ENCODE measurements around the gene HJURP. TPM values are rescaled to one million over a fixed set of nuclear protein-coding genes. Genes with fewer than 3 reads are reported as not detected.

HJURP gene
- total RNA-seq, 1 donor from 2014 or later, result 19.4 TPM

DNA sequence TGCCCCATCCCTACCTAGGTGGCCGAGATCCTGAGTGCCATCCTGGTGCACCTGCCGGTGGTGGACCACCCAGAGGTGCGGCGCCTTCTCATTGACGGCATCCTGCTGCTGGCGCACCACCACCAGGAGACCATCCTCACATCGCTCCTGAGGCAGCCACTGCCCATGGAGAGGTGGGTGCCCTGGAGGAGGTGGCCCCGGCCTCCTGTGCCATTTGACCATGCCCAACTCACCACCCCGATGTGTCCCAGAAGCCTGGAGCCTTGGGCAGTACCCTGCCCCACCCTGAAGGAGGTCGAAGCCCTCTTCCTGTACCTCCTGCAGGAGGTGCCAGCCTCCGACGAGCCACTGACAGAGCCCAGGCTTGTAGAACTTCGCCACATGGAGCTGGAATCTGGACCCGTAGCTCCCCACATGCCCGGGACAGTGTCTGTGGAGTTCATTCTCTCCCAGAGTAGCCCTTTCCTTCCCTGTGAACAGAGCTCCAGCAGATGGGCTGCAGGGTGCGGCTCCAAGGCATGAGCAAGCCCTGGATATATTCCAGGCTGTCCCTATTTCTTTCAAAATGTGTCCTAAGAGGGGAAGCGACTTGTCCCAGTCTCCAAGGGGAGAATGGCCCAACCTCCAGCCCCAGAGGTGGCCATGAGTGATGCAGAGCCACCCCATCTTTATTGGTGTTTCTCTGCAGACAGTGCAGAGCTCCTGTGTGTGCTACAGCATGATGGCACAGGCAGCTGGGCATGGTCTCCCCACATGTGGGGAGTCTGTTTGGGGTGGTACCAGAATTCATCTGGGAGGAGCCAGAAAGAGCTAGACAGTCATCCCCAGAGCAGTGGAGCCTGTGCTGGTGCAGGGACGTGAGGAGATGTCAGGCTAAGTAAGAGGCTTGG, 34.2 kb downstream of the HJURP start:
- H3K4me1 Mint-ChIP-seq, result peaks cover 18% of the 10 kb centered on the region
- H3K36me3 Mint-ChIP-seq, result peaks cover 3% of the 10 kb centered on the region
- peaks cover 14% of the 10 kb centered on the region for H3K9me3 Mint-ChIP-seq
- TF ChIP-seq, protein P1, sequence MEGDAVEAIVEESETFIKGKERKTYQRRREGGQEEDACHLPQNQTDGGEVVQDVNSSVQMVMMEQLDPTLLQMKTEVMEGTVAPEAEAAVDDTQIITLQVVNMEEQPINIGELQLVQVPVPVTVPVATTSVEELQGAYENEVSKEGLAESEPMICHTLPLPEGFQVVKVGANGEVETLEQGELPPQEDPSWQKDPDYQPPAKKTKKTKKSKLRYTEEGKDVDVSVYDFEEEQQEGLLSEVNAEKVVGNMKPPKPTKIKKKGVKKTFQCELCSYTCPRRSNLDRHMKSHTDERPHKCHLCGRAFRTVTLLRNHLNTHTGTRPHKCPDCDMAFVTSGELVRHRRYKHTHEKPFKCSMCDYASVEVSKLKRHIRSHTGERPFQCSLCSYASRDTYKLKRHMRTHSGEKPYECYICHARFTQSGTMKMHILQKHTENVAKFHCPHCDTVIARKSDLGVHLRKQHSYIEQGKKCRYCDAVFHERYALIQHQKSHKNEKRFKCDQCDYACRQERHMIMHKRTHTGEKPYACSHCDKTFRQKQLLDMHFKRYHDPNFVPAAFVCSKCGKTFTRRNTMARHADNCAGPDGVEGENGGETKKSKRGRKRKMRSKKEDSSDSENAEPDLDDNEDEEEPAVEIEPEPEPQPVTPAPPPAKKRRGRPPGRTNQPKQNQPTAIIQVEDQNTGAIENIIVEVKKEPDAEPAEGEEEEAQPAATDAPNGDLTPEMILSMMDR (IDR thresholded peaks at IDR 0.05; ENCODE audit: unreplicated experiment), result no peak
- DNase-seq (ENCODE audit: low spot score in 2 of 2, unreplicated experiment in 2 of 2), result peak in 1 of 2 experiments; percentile 29
- no peak overlapping the region for H3K4me3 Mint-ChIP-seq
- H3K27ac Mint-ChIP-seq, result no peak overlapping the region
- peaks cover 7% of the 10 kb centered on the region for H3K27me3 Mint-ChIP-seq (ENCODE audit: low read depth)

DNA sequence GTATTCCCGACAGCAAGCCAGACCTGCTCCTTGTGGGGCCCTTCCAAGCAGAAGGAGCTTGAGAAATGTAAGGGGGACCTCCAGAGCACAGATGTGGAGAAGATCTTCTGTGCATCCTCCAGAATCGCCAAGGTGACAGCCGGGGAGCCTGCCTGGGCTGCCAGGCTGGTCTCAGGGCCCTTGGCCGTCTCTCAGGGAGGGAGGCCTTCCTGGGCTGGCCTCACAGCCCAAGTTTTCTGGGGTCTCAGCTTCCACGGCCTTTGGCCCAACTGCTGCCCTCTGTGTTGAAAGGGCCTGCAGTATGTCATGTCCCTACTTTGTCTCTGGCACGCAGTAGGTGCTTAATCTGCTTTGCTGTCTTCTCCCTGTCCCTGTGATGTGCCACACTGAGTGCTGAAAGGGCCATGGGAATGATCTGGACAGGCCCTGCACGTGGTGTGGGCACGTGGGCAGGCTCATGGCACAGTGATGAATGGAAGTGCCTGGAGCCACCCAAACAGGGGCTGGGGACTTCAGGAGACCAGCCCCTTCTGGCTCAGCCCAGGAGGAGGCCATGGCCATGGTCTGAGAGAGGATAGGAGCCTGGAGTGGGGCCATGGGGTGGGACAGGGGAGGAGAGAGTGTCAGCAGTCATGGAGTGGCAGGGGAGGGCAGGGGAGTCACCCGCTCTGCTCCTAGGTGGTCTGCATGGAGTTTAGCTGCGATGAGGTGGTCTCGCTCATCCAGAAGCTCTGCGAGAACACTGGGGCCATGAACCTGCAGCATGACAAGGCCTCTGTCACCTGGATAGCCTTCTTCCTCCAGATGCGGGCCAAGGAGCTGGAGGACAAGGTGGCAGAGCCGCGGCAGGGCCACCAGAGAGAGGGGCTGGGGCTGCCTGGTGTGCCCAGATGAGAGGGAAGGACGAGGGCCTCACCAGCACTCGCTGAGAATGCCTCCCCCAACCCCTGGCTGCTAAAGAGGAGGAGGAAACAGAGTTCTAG, 35.4 kb downstream of the HJURP start:
- Mint-ChIP-seq H3K27me3 (ENCODE audit: low read depth) (peaks cover 7% of the 10 kb centered on the region), H3K27ac (no peak overlapping the region), H3K4me3 (no peak overlapping the region), H3K36me3 (peaks cover 3% of the 10 kb centered on the region), H3K9me3 (peaks cover 15% of the 10 kb centered on the region), H3K4me1 (peaks cover 18% of the 10 kb centered on the region)
- DNase-seq (ENCODE audit: low spot score in 2 of 2, unreplicated experiment in 2 of 2), result peak in 1 of 2 experiments; percentile 21
- TF ChIP-seq, protein P1 (IDR thresholded peaks at IDR 0.05; ENCODE audit: unreplicated experiment), result no peak

DNA sequence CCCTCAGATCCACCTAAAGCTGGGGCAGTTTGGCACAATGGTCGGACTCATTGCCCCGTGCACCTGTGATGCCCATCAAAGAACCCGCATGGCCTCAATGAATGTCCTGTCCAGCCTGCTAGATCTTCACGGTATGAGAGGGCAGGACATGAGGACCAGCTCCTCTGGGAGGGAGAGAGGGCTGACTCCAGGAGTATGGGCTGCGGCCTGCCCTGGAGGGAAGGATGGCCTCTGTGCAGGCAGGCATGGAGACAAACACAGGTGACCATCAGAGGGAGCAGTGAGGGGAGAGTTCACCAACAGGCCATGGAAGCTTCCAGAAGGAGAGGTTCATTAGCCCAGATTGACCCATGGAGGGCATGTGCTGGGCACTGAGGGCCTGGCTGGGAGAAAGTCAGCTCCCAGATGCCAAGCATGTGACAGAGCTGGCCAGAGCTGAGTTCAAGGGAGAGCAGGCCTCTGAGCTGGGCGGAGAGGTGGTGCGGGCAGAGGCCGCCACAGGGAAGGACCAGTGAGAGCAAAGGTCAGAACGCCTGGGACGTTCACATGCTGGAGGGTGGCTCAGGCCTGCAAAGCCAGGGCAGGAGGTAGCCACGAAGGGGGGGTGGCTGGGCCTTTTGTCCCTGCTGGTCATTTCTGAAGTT, 36.2 kb downstream of the HJURP start:
- Mint-ChIP-seq H3K36me3 (peaks cover 3% of the 10 kb centered on the region), H3K9me3 (peaks cover 15% of the 10 kb centered on the region), H3K4me1 (peaks cover 18% of the 10 kb centered on the region), H3K4me3 (no peak overlapping the region), H3K27me3 (ENCODE audit: low read depth) (peaks cover 7% of the 10 kb centered on the region), H3K27ac (no peak overlapping the region)
- DNase-seq (ENCODE audit: low spot score in 2 of 2, unreplicated experiment in 2 of 2), result peak in 1 of 2 experiments; percentile 24
- TF ChIP-seq, protein P1 (IDR thresholded peaks at IDR 0.05; ENCODE audit: unreplicated experiment), result no peak

DNA sequence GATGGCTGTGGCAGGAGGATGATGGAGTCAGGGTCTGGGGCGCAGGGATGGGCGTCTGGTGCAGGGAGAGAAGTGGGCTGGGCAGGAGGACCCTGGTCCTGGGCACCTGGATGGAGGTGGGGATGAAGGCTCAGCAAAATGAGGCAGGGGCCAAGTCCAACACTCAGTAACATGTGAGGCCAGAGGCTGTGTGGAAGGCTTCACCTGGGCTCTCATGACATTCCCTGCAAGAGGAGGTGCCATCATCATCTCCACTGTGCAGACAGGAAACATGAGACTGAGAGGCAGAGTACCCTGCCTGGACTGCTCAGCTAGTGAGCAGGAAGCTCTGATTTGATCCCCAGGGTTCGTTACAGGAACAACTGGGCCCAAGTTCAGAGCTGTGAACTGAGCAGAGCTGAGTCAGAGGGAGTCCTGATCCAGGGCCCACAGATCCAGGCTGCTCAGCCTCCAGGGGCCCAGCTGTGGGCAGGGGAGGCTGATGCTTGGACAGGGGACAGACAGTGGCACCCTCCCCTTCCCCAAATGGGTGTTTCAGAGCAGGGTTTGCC, 36.9 kb downstream of the HJURP start:
- Mint-ChIP-seq H3K9me3 (peaks cover 15% of the 10 kb centered on the region), H3K27ac (peak overlapping the region; percentile 57), H3K4me1 (peaks cover 18% of the 10 kb centered on the region), H3K27me3 (ENCODE audit: low read depth) (peaks cover 9% of the 10 kb centered on the region), H3K36me3 (peaks cover 3% of the 10 kb centered on the region), H3K4me3 (no peak overlapping the region)
- TF ChIP-seq, protein P1 (IDR thresholded peaks at IDR 0.05; ENCODE audit: unreplicated experiment), result no peak
- DNase-seq (ENCODE audit: low spot score in 2 of 2, unreplicated experiment in 2 of 2), result peak in 1 of 2 experiments; percentile 6

DNA sequence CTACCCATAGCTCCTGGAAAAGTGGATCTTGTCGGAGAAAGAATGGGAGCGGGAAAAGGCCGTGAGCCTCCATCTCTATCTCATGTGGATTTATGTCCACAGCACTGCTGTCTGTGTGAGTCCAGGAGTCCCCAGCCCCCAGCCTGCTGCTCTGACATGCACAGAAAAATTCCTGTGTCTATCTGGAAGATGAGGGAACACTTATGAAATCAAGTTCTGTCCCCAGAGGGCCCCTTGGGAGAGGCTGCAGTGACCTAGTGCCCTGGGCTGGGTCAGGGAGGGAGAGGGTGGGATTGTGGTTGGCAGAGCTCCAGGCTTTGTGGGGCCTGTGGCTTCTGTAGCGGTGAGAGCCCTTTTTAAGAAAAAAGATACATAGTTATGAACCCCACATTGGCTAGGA, 37.6 kb downstream of the HJURP start:
- peaks cover 15% of the 10 kb centered on the region for H3K9me3 Mint-ChIP-seq
- H3K4me3 Mint-ChIP-seq, result no peak overlapping the region
- H3K27ac Mint-ChIP-seq, result peak overlapping the region; percentile 83
- no peak for DNase-seq (ENCODE audit: low spot score in 2 of 2, unreplicated experiment in 2 of 2)
- H3K27me3 Mint-ChIP-seq (ENCODE audit: low read depth), result peaks cover 14% of the 10 kb centered on the region
- H3K36me3 Mint-ChIP-seq, result peaks cover 3% of the 10 kb centered on the region
- H3K4me1 Mint-ChIP-seq, result peaks cover 18% of the 10 kb centered on the region
- TF ChIP-seq, protein P1 (IDR thresholded peaks at IDR 0.05; ENCODE audit: unreplicated experiment), result no peak
